ENCODE results near the gene NDUFB2.
A peak's percentile ranks its signal among the peaks of the same experiment; 100 is the strongest.

NDUFB2 gene

DNA sequence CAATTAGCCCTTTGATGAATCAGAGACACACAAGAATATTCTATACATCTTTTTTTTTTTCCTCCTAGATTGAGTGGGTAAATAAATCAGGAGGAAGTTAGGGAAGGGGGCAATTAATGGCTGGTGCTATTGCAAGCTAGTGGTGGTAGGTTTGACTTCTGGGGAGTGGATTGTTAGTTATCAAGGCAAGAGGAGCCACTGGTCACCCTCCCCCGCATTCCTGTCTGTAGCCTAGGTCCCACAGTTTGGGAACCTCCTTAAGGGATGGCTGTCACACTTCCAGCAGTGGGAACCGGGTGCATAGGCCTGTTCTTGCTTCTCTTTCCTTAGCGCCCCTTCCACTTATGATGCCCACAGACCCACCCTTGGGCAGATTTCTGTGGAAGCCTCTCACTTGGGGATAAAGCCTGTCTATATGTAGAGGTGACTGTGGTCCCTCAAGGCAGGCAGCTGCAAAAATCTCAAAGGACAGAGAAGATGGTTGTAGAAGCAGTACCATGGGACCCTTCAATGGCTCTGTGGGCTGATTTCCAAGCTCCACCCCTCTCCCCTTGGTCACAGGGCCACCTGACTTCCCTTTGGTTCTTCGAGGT is 26.1 kb upstream of the NDUFB2 start:
- CTCF ChIA-PET, result no interaction called here
- TF ChIP-seq FOXM1 (IDR thresholded peaks at IDR 0.05; ENCODE audit: borderline replicate concordance) (no peak), CTBP1 (IDR thresholded peaks at IDR 0.05; ENCODE audit: borderline replicate concordance) (no peak), ZNF384 (IDR thresholded peaks at IDR 0.05) (no peak), FOXA1 (IDR thresholded peaks at IDR 0.05) (no peak), LEF1 (IDR thresholded peaks at IDR 0.05; ENCODE audit: borderline replicate concordance) (no peak), ELF4 (IDR thresholded peaks at IDR 0.05) (no peak), HDGF (IDR thresholded peaks at IDR 0.05; ENCODE audit: borderline replicate concordance) (no peak), NFRKB (IDR thresholded peaks at IDR 0.05) (no peak), SUZ12 (IDR thresholded peaks at IDR 0.05) (no peak), FOXK2 (IDR thresholded peaks at IDR 0.05) (no peak), BHLHE40 (IDR thresholded peaks at IDR 0.05; ENCODE audit: borderline replicate concordance) (no peak), SP1 (IDR thresholded peaks at IDR 0.05) (no peak), TARDBP (IDR thresholded peaks at IDR 0.05) (no peak)
- DNase-seq (ENCODE audit: extremely low spot score), result no peak
- POLR2A ChIA-PET, result no interaction called here

DNA sequence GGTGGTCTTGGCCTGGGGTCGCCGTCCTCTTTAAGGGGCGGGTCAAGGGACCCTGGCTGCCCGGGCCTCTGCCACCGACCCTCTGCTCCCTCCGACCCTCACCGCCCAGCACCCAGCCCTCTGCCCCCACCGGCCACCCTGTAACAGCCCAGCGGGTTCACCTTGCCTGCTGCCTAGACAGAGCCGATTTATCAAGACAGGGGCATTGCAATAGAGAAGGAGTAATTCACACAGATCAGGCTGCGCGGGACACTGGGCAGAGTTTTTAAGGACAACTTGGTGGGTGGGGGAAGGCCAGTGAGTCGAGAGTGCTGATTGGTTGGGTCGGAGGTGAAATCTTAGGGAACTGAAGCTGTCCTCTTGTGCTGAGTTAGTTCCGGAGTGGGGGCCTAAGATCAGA is 24.5 kb upstream of the NDUFB2 start:
- POLR2A ChIA-PET, result no interaction called here
- CTCF ChIA-PET, result interaction anchor here (0.7 kb wide), 1 partner anchor 12 kb away, joined by 3 read pairs; no protein-coding TSS in a partner anchor
- TF ChIP-seq CTBP1 (IDR thresholded peaks at IDR 0.05; ENCODE audit: borderline replicate concordance), result no peak
- no peak for TF ChIP-seq BHLHE40 (IDR thresholded peaks at IDR 0.05; ENCODE audit: borderline replicate concordance)
- no peak for TF ChIP-seq FOXA1 (IDR thresholded peaks at IDR 0.05)
- no peak for TF ChIP-seq ELF4 (IDR thresholded peaks at IDR 0.05)
- TF ChIP-seq ARNT (IDR thresholded peaks at IDR 0.05), result no peak
- no peak for TF ChIP-seq FOXK2 (IDR thresholded peaks at IDR 0.05)
- no peak for TF ChIP-seq SP1 (IDR thresholded peaks at IDR 0.05)
- TF ChIP-seq FOXM1 (IDR thresholded peaks at IDR 0.05; ENCODE audit: borderline replicate concordance), result no peak
- no peak for TF ChIP-seq NFRKB (IDR thresholded peaks at IDR 0.05)
- no peak for TF ChIP-seq ZNF384 (IDR thresholded peaks at IDR 0.05)
- TF ChIP-seq SUZ12 (IDR thresholded peaks at IDR 0.05), result no peak
- no peak for TF ChIP-seq HDGF (IDR thresholded peaks at IDR 0.05; ENCODE audit: borderline replicate concordance)
- no peak for TF ChIP-seq TARDBP (IDR thresholded peaks at IDR 0.05)
- no peak for DNase-seq (ENCODE audit: extremely low spot score)

DNA sequence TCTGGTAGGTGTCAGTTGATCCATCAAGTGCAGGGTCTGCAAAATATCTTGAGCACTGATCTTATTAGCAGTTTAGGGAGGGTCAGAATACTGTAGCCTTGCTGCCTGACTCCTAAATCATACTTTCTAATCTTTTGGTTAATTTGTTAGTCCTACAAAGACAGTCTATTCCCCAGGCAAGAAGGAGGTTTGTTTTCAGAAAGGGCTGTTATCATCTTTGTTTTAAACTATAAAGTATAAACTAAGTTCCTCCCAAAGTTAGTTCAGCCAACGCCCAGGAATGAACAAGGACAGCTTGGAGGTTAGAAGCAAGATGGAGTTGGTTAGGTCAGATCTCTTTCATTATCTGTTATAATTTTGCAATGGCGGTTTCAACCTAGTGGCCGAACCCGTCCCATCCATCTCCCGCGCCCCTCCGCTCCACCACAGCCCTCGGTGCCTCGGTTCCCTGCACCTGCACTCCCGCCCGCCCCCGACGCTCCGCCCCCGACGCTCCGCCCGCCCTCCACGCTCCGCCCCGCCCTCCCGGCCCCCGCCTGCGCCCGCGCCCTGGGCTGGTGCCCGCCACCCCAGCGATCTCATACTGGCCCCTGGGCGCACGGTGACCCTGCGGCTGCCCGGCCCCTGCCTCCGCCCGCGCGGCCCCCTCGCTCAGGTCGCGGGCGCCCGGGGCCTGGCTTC is 24.0 kb upstream of the NDUFB2 start, which contains the start of gene ADCK2:
Gene ADCK2, plus strand, starts transcription at position 564 of the 681 bp plus-strand sequence. CDS start 386 bp downstream, outside the sequence.
- POLR2A ChIA-PET, result interaction anchor here (1.3 to 3.4 kb wide), 4 partner anchors 12 to 342 kb away, joined by 3 to 22 read pairs (median 4); partner anchors contain the start of gene MRPS33
- CTCF ChIA-PET, result interaction anchor here (0.7 kb wide), 1 partner anchor 12 kb away, joined by 3 read pairs; no protein-coding TSS in a partner anchor
- peak; percentile 96 for DNase-seq (ENCODE audit: extremely low spot score)
- TF ChIP-seq LEF1 (IDR thresholded peaks at IDR 0.05; ENCODE audit: borderline replicate concordance) (no peak), ZNF384 (IDR thresholded peaks at IDR 0.05) (no peak), ARNT (IDR thresholded peaks at IDR 0.05) (no peak), FOXK2 (IDR thresholded peaks at IDR 0.05) (no peak), FOXA1 (IDR thresholded peaks at IDR 0.05) (no peak), NFRKB (IDR thresholded peaks at IDR 0.05) (no peak), L3MBTL2 (conservative IDR thresholded peaks at IDR 0.05) (no peak), CTBP1 (IDR thresholded peaks at IDR 0.05; ENCODE audit: borderline replicate concordance) (no peak), SP1 (IDR thresholded peaks at IDR 0.05) (no peak)

DNA sequence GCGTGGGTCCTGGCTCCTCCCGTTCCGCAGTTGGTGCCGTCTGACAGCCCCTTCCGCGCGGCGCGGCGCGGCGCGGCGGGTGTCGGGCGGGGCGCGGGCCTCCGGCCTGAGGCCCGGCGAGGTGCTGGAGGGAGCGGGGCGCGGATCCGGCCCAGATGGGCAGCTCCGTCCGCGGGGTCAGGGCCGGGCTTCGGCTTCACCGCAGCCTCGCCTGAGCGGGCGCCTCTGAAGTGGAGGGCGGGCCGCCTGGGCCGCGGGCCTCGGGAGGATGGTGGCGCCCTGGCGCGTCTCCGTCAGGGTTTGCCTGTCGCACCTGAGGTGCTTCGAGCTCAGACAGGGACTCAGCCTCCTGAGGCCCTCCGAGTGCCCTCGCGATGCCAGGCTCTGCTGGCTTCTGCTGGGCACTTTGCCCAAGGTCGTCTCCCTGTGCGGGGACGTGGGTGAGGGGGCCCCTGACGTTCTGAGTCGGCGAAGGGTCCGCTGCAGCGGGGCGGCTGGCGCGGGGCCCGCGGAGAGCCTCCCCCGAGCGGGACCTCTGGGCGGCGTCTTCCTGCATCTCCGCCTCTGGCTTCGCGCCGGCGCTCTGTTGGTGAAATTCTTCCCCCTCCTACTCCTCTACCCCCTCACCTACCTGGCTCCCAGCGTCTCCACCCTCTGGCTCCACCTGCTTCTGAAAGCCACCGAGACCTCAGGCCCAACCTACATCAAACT is 23.3 kb upstream of the NDUFB2 start:
- POLR2A ChIA-PET, result interaction anchor here (0.9 to 3.4 kb wide), 7 partner anchors 12 to 342 kb away, joined by 3 to 22 read pairs (median 4); partner anchors contain the start of gene MRPS33
- DNase-seq (ENCODE audit: extremely low spot score), result peak; percentile 72
- CTCF ChIA-PET, result no interaction called here
- TF ChIP-seq LEF1 (IDR thresholded peaks at IDR 0.05; ENCODE audit: borderline replicate concordance) (peak; percentile 56; the same call in 1 of the 2 replicates), CTBP1 (IDR thresholded peaks at IDR 0.05; ENCODE audit: borderline replicate concordance) (no peak; the same call in 1 of the 2 replicates), ZNF384 (IDR thresholded peaks at IDR 0.05) (no peak), FOXM1 (IDR thresholded peaks at IDR 0.05; ENCODE audit: borderline replicate concordance) (peak; percentile 58; the same call in 1 of the 2 replicates), L3MBTL2 (conservative IDR thresholded peaks at IDR 0.05) (peak; percentile 28; the same call in 1 of the 2 replicates)

DNA sequence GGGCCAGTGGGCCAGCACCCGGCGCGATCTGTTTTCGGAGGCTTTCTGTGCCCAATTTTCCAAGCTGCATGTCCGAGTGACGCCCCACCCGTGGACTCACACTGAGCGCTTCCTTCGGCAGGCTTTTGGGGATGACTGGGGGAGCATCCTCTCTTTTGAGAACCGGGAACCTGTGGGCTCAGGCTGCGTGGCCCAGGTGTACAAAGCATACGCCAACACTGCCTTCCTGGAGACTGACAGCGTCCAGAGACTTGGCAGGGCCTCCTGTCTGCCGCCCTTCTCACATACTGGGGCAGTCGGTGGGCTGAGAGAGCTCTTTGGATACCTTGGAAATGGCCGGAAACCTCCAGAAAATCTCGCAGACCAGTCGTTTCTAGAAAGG is 22.7 kb upstream of the NDUFB2 start:
- no peak for DNase-seq (ENCODE audit: extremely low spot score)
- ChIA-PET POLR2A (interaction anchor here (0.8 to 3.4 kb wide), 10 partner anchors 12 to 399 kb away, joined by 3 to 22 read pairs (median 3); partner anchors contain the start of gene MRPS33), CTCF (interaction anchor here (0.7 to 2.8 kb wide), 2 partner anchors 138 to 341 kb away, joined by 3 to 11 read pairs; partner anchors contain the start of gene MRPS33)
- no peak for TF ChIP-seq LEF1 (IDR thresholded peaks at IDR 0.05; ENCODE audit: borderline replicate concordance)
- TF ChIP-seq L3MBTL2 (conservative IDR thresholded peaks at IDR 0.05), result no peak
- TF ChIP-seq PKNOX1 (IDR thresholded peaks at IDR 0.05), result no peak
- TF ChIP-seq FOXA1 (IDR thresholded peaks at IDR 0.05), result no peak
- no peak for TF ChIP-seq CTBP1 (IDR thresholded peaks at IDR 0.05; ENCODE audit: borderline replicate concordance)
- TF ChIP-seq BHLHE40 (IDR thresholded peaks at IDR 0.05; ENCODE audit: borderline replicate concordance), result no peak
- no peak for TF ChIP-seq SP1 (IDR thresholded peaks at IDR 0.05)
- TF ChIP-seq ELF4 (IDR thresholded peaks at IDR 0.05), result no peak

GRCh38 chr7:140674356-140674800 is 22.1 kb upstream of the NDUFB2 start:
- ChIA-PET CTCF (interaction anchor here (0.6 to 2.8 kb wide), 8 partner anchors 11 to 340 kb away, joined by 3 to 11 read pairs (median 4); partner anchors contain the start of gene MRPS33), POLR2A (interaction anchor here (0.8 to 3.4 kb wide), 9 partner anchors 11 to 398 kb away, joined by 3 to 22 read pairs (median 4); partner anchors contain the start of gene MRPS33)
- DNase-seq (ENCODE audit: extremely low spot score), result no peak
- TF ChIP-seq PKNOX1 (IDR thresholded peaks at IDR 0.05) (0 out of 2 replicates have a peak, but pooled peaks have one; percentile 16), CTBP1 (IDR thresholded peaks at IDR 0.05; ENCODE audit: borderline replicate concordance) (no peak), ZNF384 (IDR thresholded peaks at IDR 0.05) (no peak)
